ENCODE results near the gene UQCC5. TPM values are rescaled to one million over a fixed set of nuclear protein-coding genes. Genes with fewer than 3 reads are reported as not detected.

Gene UQCC5
- total RNA-seq, 1 experiment from 2014 or later: 45.8 TPM

DNA sequence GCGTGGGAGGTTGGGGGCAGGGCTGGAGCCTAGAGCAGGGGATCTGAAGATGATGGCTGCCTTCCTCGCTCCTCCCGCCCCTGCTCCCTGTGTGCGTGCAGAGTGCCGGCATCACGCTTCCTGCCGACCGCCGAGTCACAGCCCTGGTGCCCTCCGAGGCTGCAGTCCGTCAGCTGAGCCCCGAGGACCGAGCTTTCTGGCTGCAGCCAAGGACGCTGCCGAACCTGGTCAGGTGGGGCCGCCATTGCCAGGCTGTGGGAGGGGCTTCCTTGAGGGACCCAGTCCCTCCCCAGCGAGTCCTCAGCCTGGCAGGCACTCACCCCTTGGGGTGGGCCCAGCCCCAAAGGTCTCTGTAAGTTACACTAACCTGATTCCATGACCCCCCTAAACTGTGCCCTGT lies 23.7 kb upstream of the UQCC5 start:
- H3K14ac ChIP-seq (ENCODE audit: insufficient read depth, low read length): no peak overlapping the region
- no peak overlapping the region for H3K56ac ChIP-seq (ENCODE audit: insufficient read length, low read depth, low read length)
- H3K36me3 Mint-ChIP-seq (ENCODE audit: insufficient read depth in 1 of 3, low read depth in 3 of 3): no peaks in the 10 kb centered on the region; a peak in 1 of 7 replicates
- no peak overlapping the region for H3K9ac ChIP-seq (ENCODE audit: extremely low read depth, insufficient read length, low read length)
- H3K4me1 ChIP-seq (ENCODE audit: insufficient read depth, low read length): no peaks in the 10 kb centered on the region
- no peak overlapping the region for H4K8ac ChIP-seq (replicated peaks; ENCODE audit: insufficient read length, low read depth, low read length)
- H3K27me3 Mint-ChIP-seq (ENCODE audit: low read depth): peaks cover 2% of the 10 kb centered on the region
- H3K9me3 Mint-ChIP-seq: no peaks in the 10 kb centered on the region; a peak in 1 of 5 replicates
- H2BK12ac ChIP-seq (ENCODE audit: insufficient read length, low read depth, low read length): no peak overlapping the region
- peaks cover 3% of the 10 kb centered on the region for H4K20me1 ChIP-seq (ENCODE audit: control insufficient read depth, insufficient read depth, insufficient read length)
- H3K23ac ChIP-seq (ENCODE audit: insufficient read length, low read depth, low read length): no peak overlapping the region
- H3K4me3 Mint-ChIP-seq: no peak overlapping the region
- H2BK5ac ChIP-seq (ENCODE audit: insufficient read length, low read length): no peak overlapping the region
- H2AK5ac ChIP-seq (ENCODE audit: insufficient read length, low read length): no peak overlapping the region
- H3K27ac ChIP-seq (ENCODE audit: insufficient read length, low read depth, low read length): no peak overlapping the region
- H2BK120ac ChIP-seq (ENCODE audit: low read depth, low read length, poor library complexity, severe bottlenecking): no peak overlapping the region
- H3K18ac ChIP-seq (ENCODE audit: insufficient read length, low read depth, low read length): no peak overlapping the region
- H4K5ac ChIP-seq (ENCODE audit: insufficient read length, low read depth, low read length): no peak overlapping the region
- H3K4me2 ChIP-seq (ENCODE audit: insufficient read depth, insufficient read length, low read length): no peak overlapping the region
- WGBS (ENCODE audit: extremely low coverage, insufficient read length, low lambda C conversion rate): no CpG with 5 or more reads among the region's 17 CpGs
- no peak overlapping the region for H3T11ph ChIP-seq (ENCODE audit: low read length)
- H3K4ac ChIP-seq (ENCODE audit: low read depth, low read length): no peak overlapping the region
- no peak for DNase-seq
- no peak overlapping the region for H2BK15ac ChIP-seq (ENCODE audit: low read depth, low read length)
- H3K9me3 ChIP-seq (ENCODE audit: control insufficient read depth, low read depth, low read length): no peaks in the 10 kb centered on the region
- TF ChIP-seq, protein P1, sequence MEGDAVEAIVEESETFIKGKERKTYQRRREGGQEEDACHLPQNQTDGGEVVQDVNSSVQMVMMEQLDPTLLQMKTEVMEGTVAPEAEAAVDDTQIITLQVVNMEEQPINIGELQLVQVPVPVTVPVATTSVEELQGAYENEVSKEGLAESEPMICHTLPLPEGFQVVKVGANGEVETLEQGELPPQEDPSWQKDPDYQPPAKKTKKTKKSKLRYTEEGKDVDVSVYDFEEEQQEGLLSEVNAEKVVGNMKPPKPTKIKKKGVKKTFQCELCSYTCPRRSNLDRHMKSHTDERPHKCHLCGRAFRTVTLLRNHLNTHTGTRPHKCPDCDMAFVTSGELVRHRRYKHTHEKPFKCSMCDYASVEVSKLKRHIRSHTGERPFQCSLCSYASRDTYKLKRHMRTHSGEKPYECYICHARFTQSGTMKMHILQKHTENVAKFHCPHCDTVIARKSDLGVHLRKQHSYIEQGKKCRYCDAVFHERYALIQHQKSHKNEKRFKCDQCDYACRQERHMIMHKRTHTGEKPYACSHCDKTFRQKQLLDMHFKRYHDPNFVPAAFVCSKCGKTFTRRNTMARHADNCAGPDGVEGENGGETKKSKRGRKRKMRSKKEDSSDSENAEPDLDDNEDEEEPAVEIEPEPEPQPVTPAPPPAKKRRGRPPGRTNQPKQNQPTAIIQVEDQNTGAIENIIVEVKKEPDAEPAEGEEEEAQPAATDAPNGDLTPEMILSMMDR (conservative IDR thresholded peaks at IDR 0.05): no peak
- no peak overlapping the region for H3K27ac Mint-ChIP-seq
- peaks cover 2% of the 10 kb centered on the region in 2 experiments; a peak in 2 of 4 replicates for H3K4me1 Mint-ChIP-seq
- H3K27me3 ChIP-seq (ENCODE audit: insufficient read depth, low read length): no peaks in the 10 kb centered on the region
- H2BK20ac ChIP-seq (ENCODE audit: low read depth, low read length, poor library complexity, severe bottlenecking): no peak overlapping the region
- no peak overlapping the region for H4K91ac ChIP-seq (ENCODE audit: insufficient read length, low read depth, low read length)
- no peaks in the 10 kb centered on the region for H3K79me2 ChIP-seq (ENCODE audit: insufficient read depth, low read length)
- H3K79me1 ChIP-seq (ENCODE audit: insufficient read depth, low read depth, low read length, poor library complexity, severe bottlenecking): no peaks in the 10 kb centered on the region
- H3K23me2 ChIP-seq (ENCODE audit: insufficient read length, low read depth, low read length, poor library complexity, severe bottlenecking): no peaks in the 10 kb centered on the region
- H2AFZ ChIP-seq (ENCODE audit: low read length): no peak overlapping the region

Measured in H9 (cell line).